ENCODE results near the gene KLC3.
A peak's percentile ranks its signal among the peaks of the same experiment; 100 is the strongest.
"Not testable (repeated sequence)": the region's sequence is repeated elsewhere in the genome, so short reads cannot be mapped to it uniquely, and the experiment has no call there.

KLC3 gene

GRCh38 chr19:45340232-45340898 is at the start of gene KLC3:
Gene KLC3, plus strand, starts transcription at chr19:45340750. Its CDS starts 4,792 bp downstream, at chr19:45345542.
- DNase-seq = no peak

GRCh38 chr19:45291834-45292233 is 48.7 kb upstream of the KLC3 start:
- DNase-seq = no peak

GRCh38 chr19:45293682-45294081 is 46.9 kb upstream of the KLC3 start:
- no peak for DNase-seq

- DNase-seq = peak in 9 of 14 donors; percentile 8 to 50 (median 26)
Measured at GRCh38 chr19:45294291-45295029, 46.1 kb upstream of the KLC3 start.

GRCh38 chr19:45295873-45296272 is 44.7 kb upstream of the KLC3 start:
- DNase-seq = no peak

GRCh38 chr19:45296355-45296754 is 44.2 kb upstream of the KLC3 start:
- DNase-seq = no peak

- DNase-seq = no peak
Measured at GRCh38 chr19:45297674-45298073, 42.9 kb upstream of the KLC3 start.

- no peak for DNase-seq
Measured at GRCh38 chr19:45298264-45298663, 42.3 kb upstream of the KLC3 start.

- DNase-seq = no peak
Measured at GRCh38 chr19:45299719-45300118, 40.8 kb upstream of the KLC3 start.

GRCh38 chr19:45302416-45302815 is 38.1 kb upstream of the KLC3 start:
- no peak for DNase-seq

GRCh38 chr19:45303269-45304060 is 37.1 kb upstream of the KLC3 start:
- DNase-seq = no peak

GRCh38 chr19:45304141-45304926 is 36.2 kb upstream of the KLC3 start:
- no peak for DNase-seq

GRCh38 chr19:45305007-45305406 is 35.5 kb upstream of the KLC3 start:
- DNase-seq = no peak

- DNase-seq = no peak
Measured at GRCh38 chr19:45305421-45305820, 35.1 kb upstream of the KLC3 start.

GRCh38 chr19:45306040-45306439 is 34.5 kb upstream of the KLC3 start:
- DNase-seq = no peak

- no peak for DNase-seq
Measured at GRCh38 chr19:45306518-45307027, 34.0 kb upstream of the KLC3 start.

GRCh38 chr19:45307361-45307760 is 33.2 kb upstream of the KLC3 start:
- no peak for DNase-seq

GRCh38 chr19:45309322-45309721 is 31.2 kb upstream of the KLC3 start:
- not testable (repeated sequence) for DNase-seq

- DNase-seq = no peak
Measured at GRCh38 chr19:45311621-45312020, 28.9 kb upstream of the KLC3 start.

- not testable (repeated sequence) for DNase-seq
Measured at GRCh38 chr19:45312285-45312684, 28.3 kb upstream of the KLC3 start.

- DNase-seq = no peak
Measured at GRCh38 chr19:45314708-45315245, 25.8 kb upstream of the KLC3 start.

- DNase-seq = no peak
Measured at GRCh38 chr19:45315304-45315703, 25.2 kb upstream of the KLC3 start.
